ENCODE measurements around the gene TAS2R42.

DNA sequence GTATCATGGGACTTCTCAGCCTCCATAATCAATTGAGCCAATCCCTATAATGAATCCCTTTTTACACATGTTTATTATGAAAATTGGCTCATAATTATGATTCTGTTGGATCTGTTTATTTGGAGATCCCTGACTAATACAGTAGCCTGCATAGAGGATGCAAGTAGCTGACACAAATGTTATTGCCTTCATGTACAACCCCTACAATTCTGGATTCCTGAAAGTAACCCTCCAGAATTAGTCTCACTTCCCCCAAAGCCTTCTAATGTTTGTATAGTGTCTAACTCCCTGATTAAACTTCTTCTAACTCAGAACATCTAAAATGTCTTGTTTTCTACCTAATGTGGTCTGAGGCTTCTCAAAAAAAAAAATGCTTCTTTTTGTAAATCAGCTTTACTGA, 22.4 kb downstream of the TAS2R42 start:
- TF ChIP-seq, protein P1, sequence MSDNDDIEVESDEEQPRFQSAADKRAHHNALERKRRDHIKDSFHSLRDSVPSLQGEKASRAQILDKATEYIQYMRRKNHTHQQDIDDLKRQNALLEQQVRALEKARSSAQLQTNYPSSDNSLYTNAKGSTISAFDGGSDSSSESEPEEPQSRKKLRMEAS (IDR thresholded peaks at IDR 0.05): no peak
- TF ChIP-seq, protein P2, sequence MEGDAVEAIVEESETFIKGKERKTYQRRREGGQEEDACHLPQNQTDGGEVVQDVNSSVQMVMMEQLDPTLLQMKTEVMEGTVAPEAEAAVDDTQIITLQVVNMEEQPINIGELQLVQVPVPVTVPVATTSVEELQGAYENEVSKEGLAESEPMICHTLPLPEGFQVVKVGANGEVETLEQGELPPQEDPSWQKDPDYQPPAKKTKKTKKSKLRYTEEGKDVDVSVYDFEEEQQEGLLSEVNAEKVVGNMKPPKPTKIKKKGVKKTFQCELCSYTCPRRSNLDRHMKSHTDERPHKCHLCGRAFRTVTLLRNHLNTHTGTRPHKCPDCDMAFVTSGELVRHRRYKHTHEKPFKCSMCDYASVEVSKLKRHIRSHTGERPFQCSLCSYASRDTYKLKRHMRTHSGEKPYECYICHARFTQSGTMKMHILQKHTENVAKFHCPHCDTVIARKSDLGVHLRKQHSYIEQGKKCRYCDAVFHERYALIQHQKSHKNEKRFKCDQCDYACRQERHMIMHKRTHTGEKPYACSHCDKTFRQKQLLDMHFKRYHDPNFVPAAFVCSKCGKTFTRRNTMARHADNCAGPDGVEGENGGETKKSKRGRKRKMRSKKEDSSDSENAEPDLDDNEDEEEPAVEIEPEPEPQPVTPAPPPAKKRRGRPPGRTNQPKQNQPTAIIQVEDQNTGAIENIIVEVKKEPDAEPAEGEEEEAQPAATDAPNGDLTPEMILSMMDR (IDR thresholded peaks at IDR 0.05 in 2 of 3, conservative IDR thresholded peaks at IDR 0.05 in 1 of 3; ENCODE audit: borderline replicate concordance in 1 of 3, insufficient read depth in 1 of 3, low read depth in 2 of 3, low read length in 2 of 3): no peak
- TF ChIP-seq POLR2A (IDR thresholded peaks at IDR 0.05; ENCODE audit: borderline replicate concordance, extremely low read depth, insufficient read depth, insufficient read length): no peak
- no peak for TF ChIP-seq ZFX (IDR thresholded peaks at IDR 0.05)
- no peak for TF ChIP-seq ZNF274 (IDR thresholded peaks at IDR 0.05; ENCODE audit: low read depth, low read length)
- TF ChIP-seq SP1 (IDR thresholded peaks at IDR 0.05; ENCODE audit: low read depth): no peak
- no peak for TF ChIP-seq ELF1 (IDR thresholded peaks at IDR 0.05; ENCODE audit: borderline replicate concordance, low read depth)
- TF ChIP-seq POLR2AphosphoS5 (IDR thresholded peaks at IDR 0.05; ENCODE audit: low read depth, low read length): no peak
- TF ChIP-seq RAD21 (IDR thresholded peaks at IDR 0.05; ENCODE audit: low read depth): no peak
- TF ChIP-seq, protein P3, sequence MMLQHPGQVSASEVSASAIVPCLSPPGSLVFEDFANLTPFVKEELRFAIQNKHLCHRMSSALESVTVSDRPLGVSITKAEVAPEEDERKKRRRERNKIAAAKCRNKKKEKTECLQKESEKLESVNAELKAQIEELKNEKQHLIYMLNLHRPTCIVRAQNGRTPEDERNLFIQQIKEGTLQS (IDR thresholded peaks at IDR 0.05): no peak
